Naive thymus-derived CD8-positive, alpha-beta T cell (primary cell): ENCODE measurements around the gene CERT1. TPM values are rescaled to one million over a fixed set of nuclear protein-coding genes. Genes with fewer than 3 reads are reported as not detected.

ENCODE experiments used
- ATAC-seq, 2 donors: fragments of 150-1000 bp; cut with Tn5 transposase in 1 of 2; sonication (Bioruptor Pico), chemical (Tn5 transposase) in 1 of 2; 1 replicate in 1 of 2; 2 replicates in 1 of 2; pipeline ENCODE4 v1.10.0; 2021; ENCODE audit warnings: mild to moderate bottlenecking in 2 of 2, moderate library complexity in 2 of 2
- POLR2A ChIA-PET: fragments of 350-600 bp; sonication (Branson Sonifier 250); formaldehyde crosslinking; loops from one replicate; lab custom pipeline; 2021; ENCODE audit warnings: antibody characterized with exemption; lab: Charles Lee
- DNase-seq, 10 donors: peaks; one replicate each; pipeline versions ENCODE4 v3.0.0 to v3.0.0-alpha.2; 2020 to 2022
- H3K27ac Mint-ChIP-seq, 10 donors: one replicate each; pipeline ENCODE4 v1.8.0; 2020 to 2022; ENCODE audit warnings: mild to moderate bottlenecking in 10 of 10, mixed read lengths in 10 of 10, moderate library complexity in 4 of 10, inconsistent platforms in 1 of 10
- H3K27me3 Mint-ChIP-seq, 5 donors: one replicate each; pipeline ENCODE4 v1.8.0; 2021 to 2022; ENCODE audit warnings: mixed read lengths in 5 of 5
- H3K36me3 Mint-ChIP-seq, 3 donors: one replicate each; pipeline ENCODE4 v1.8.0; 2020 to 2022; ENCODE audit warnings: mixed read lengths in 3 of 3, mild to moderate bottlenecking in 2 of 3, inconsistent platforms in 1 of 3
- H3K4me1 Mint-ChIP-seq, 4 donors: one replicate each; pipeline ENCODE4 v1.8.0; 2021 to 2022; ENCODE audit warnings: mixed read lengths in 4 of 4
- H3K4me3 Mint-ChIP-seq, 10 donors: one replicate each; pipeline ENCODE4 v1.8.0; 2020 to 2022; ENCODE audit warnings: mild to moderate bottlenecking in 10 of 10, mixed read lengths in 10 of 10, moderate library complexity in 6 of 10, inconsistent platforms in 1 of 10
- H3K9me3 Mint-ChIP-seq, 9 donors: one replicate each; pipeline ENCODE4 v1.8.0; 2020 to 2022; ENCODE audit warnings: mixed read lengths in 9 of 9, mild to moderate bottlenecking in 3 of 9, inconsistent platforms in 1 of 9, moderate library complexity in 1 of 9
- polyA plus RNA-seq, 3 donors: library from polyadenylated mRNA; unstranded; fragments of 300-500 nt; fragmentation: Illumina TruSeq; gene quantifications; one replicate each; pipeline ENCODE4 v1.2.3, GENCODE V29; 2021
- total RNA-seq, 8 experiments: library from RNA in 2 of 8; stranded (reverse) in 2 of 8; gene quantifications; one replicate each; pipeline ENCODE4 v1.2.3 and lab custom pipeline; 2021 to 2026

CERT1 gene
- total and polyA plus RNA-seq, 5 experiments from 2014 or later, result 12.8 to 45.1 (median 17.4) TPM

DNA sequence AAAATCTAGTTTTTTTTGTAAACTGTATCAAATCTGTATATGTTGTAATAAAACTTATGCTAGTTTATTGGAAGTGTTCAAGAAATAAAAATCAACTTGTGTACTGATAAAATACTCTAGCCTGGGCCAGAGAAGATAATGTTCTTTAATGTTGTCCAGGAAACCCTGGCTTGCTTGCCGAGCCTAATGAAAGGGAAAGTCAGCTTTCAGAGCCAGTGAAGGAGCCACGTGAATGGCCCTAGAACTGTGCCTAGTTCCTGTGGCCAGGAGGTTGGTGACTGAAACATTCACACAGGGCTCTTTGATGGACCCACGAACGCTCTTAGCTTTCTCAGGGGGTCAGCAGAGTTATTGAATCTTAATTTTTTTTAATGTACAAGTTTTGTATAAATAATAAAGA is 150.1 kb downstream of the CERT1 start:
- H3K4me1 Mint-ChIP-seq, result peaks cover 0 to 4% (median 0%) of the 10 kb centered on the region in 4 donors
- H3K27ac Mint-ChIP-seq, result no peak overlapping the region
- H3K27me3 Mint-ChIP-seq, result no peaks in the 10 kb centered on the region
- H3K9me3 Mint-ChIP-seq, result no peaks in the 10 kb centered on the region
- POLR2A ChIA-PET, result no interaction called here
- no peak overlapping the region for H3K4me3 Mint-ChIP-seq
- peaks cover 9 to 57% (median 26%) of the 10 kb centered on the region in 3 donors for H3K36me3 Mint-ChIP-seq
- DNase-seq, result no peak
- ATAC-seq, result no peak

DNA sequence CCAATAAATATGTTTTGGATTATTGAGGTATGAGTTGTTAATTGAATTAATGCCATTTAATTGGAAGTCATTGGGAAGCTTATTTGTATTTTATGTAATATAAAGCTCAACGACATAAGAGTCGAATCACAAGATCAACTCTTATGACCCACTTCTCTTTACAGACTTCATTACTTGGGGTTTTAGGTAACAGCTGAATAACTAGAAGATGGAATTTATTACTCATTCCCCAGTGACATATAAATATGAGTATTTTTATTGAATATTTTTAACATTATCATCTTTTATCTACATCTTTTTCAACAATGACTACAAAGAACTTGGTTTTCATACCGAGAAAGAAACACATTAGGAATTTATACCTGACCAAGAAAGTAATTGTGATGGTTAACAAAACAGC is 153.3 kb downstream of the CERT1 start:
- ATAC-seq, result no peak
- Mint-ChIP-seq H3K27ac (no peak overlapping the region), H3K4me1 (peaks cover 0 to 2% (median 0%) of the 10 kb centered on the region in 4 donors), H3K4me3 (no peak overlapping the region), H3K9me3 (no peaks in the 10 kb centered on the region), H3K27me3 (no peaks in the 10 kb centered on the region), H3K36me3 (peaks cover 9 to 83% (median 34%) of the 10 kb centered on the region in 3 donors)
- DNase-seq, result no peak
- POLR2A ChIA-PET, result no interaction called here

DNA sequence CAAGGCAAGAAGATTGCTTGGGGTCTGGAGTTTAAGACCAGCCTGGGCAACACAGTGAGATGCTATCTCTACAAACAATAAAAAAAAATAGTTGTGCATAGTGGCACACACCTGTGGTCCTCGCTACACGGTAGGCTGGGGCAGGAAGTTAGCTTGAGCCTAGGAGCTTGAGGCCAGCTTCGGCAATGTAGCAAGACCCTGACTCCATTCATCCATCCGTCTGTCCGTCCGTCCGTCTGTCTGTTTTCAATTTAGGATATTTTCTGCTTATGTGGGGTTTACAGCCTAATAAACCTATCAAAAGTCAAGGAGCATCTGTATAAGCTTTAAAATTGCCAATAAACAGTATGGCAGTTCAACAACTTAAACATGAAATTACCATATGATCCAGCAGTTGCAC is 154.7 kb downstream of the CERT1 start:
- H3K4me3 Mint-ChIP-seq, result no peak overlapping the region
- ATAC-seq (no peak), DNase-seq (no peak)
- no peaks in the 10 kb centered on the region for H3K9me3 Mint-ChIP-seq
- H3K36me3 Mint-ChIP-seq, result peaks cover 9 to 85% (median 39%) of the 10 kb centered on the region in 3 donors
- H3K4me1 Mint-ChIP-seq, result peaks cover 0 to 2% (median 0%) of the 10 kb centered on the region in 4 donors
- no peaks in the 10 kb centered on the region for H3K27me3 Mint-ChIP-seq
- no peak overlapping the region for H3K27ac Mint-ChIP-seq
- POLR2A ChIA-PET, result no interaction called here

DNA sequence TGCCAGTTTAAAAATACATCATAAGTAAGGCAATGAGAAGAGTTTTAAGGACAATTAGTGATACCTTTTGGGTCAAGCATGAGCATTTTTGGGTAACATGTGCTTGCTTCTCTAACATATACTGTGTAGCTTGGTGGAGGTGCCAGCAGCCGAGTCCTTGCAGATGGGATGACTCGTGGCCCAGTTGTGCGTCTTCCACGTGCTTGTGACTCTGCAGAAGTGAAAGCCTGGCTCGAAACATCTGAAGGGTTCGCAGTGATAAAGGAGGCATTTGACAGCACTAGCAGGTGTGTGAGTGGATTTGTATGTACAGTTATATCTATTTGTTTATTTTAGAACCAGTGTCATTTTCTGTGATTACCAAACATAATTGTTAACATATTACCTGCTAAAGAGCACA is 156.2 kb downstream of the CERT1 start:
- Mint-ChIP-seq H3K36me3 (peaks cover 9 to 87% (median 46%) of the 10 kb centered on the region in 3 donors), H3K9me3 (no peaks in the 10 kb centered on the region), H3K27ac (no peak overlapping the region), H3K4me3 (no peak overlapping the region), H3K4me1 (peaks cover 0 to 2% (median 0%) of the 10 kb centered on the region in 4 donors), H3K27me3 (no peaks in the 10 kb centered on the region)
- POLR2A ChIA-PET, result no interaction called here
- ATAC-seq (no peak), DNase-seq (no peak)

DNA sequence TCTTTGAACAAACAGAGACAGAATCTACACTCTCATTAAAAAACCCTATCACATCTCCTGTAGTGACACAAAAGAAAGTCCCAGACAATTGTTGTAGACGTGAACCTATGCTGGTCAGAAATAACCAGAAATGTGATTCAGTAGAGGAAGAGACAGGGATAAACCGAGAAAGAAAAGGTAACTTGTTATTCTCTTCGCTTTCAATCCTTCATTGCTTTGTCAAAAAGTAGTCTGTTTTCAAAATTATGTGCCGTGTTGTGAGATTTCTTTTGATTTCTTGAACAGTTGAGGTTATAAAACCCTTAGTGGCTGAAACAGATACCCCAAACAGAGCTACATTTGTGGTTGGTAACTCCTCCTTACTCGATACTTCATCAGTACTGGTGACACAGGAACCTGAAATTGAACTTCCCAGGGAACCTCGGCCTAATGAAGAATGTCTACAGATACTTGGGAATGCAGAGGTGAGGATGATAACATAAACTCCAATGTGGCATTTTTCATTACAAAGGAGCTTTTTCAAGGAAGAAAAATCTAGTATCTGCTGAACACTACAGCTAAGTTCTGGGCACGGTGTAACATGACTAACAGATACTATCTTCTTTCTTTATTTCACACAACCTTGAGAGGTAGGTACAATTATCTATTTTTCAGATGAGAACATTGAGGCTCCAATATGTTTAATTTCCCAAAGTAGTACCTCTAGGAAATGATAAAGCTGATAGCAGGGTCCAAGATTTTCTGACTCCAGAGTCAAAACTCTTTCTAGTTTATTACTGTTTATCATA is 160.1 kb downstream of the CERT1 start:
- Mint-ChIP-seq H3K36me3 (peaks cover 4 to 88% (median 31%) of the 10 kb centered on the region in 3 donors), H3K4me3 (no peak overlapping the region), H3K9me3 (no peaks in the 10 kb centered on the region), H3K27ac (peak overlapping the region in 2 of 10 donors; percentile 3 to 20), H3K4me1 (peaks cover 0 to 5% (median 0%) of the 10 kb centered on the region in 4 donors), H3K27me3 (no peaks in the 10 kb centered on the region)
- DNase-seq (no peak), ATAC-seq (no peak)
- POLR2A ChIA-PET, result no interaction called here

DNA sequence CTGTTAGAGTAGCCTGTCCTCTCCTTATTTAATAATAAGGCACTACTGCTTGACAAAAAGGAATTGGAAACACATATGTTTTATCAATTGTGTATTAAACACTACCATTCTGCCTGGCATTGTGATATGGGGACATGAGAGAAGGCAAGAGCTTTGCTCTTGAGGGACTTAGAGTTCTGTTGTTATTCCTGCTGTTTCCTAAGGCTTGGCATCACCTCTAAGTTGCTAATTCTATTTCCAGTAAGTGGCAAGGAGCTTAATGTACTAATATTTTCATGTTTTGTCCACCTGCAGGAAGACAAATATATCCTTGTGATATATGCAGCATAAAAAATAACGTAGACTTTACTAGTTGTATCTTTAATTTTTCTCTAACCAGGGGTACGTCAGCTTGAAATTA is 161.8 kb downstream of the CERT1 start:
- H3K36me3 Mint-ChIP-seq, result peaks cover 4 to 87% (median 32%) of the 10 kb centered on the region in 3 donors
- no peaks in the 10 kb centered on the region for H3K9me3 Mint-ChIP-seq
- no peak overlapping the region for H3K27ac Mint-ChIP-seq
- H3K4me3 Mint-ChIP-seq, result no peak overlapping the region
- ATAC-seq, result no peak
- no peak for DNase-seq
- H3K27me3 Mint-ChIP-seq, result no peaks in the 10 kb centered on the region
- H3K4me1 Mint-ChIP-seq, result peaks cover 0 to 5% (median 0%) of the 10 kb centered on the region in 4 donors
- POLR2A ChIA-PET, result no interaction called here

DNA sequence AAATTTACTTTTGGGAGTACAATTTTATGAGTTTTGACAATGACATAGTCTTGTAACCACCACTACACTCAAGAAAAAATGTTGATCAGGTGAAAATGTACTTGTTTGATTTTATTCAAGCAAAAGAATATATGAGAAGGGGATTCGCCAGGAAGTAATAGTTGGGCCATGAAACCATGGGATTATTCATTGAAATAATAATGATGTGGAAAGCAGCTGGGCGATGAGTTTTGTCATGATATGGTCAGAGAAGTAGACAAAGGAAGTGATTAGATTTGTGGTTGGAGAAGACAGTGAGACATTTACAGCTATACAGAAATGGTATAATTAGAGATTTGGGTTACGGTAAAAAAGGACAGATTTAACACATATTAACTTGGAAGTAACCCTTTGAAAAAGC is 163.2 kb downstream of the CERT1 start:
- ATAC-seq, result no peak

DNA sequence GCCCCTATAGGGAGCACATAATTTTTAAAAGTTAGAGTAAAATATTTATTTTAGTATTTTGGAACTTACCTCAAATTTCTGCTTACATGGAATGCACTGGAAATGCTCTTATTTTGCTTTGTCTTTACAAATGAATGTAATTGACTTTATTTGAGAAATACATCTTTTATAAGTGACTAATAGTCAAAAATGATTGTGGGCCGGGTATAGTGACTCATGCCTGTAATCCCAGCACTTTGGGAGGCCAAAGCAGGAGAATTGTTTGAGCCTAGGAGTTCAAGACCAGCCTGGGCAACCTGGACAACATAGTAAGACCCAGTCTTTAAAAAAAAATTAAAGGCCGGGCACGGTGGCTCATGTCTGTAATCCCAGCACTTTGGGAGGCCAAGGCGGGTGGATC is 168.6 kb downstream of the CERT1 start:
- H3K36me3 Mint-ChIP-seq, result peaks cover 4 to 45% (median 11%) of the 10 kb centered on the region in 3 donors
- no peak for DNase-seq
- no peak for ATAC-seq
- H3K27ac Mint-ChIP-seq, result peak overlapping the region in 2 of 10 donors; percentile 27 to 73
- no peak overlapping the region for H3K4me3 Mint-ChIP-seq
- peaks cover 12 to 38% (median 30%) of the 10 kb centered on the region in 4 donors for H3K4me1 Mint-ChIP-seq
- POLR2A ChIA-PET, result no interaction called here
- no peaks in the 10 kb centered on the region for H3K9me3 Mint-ChIP-seq
- H3K27me3 Mint-ChIP-seq, result no peaks in the 10 kb centered on the region

More for the DNA sequence above, 163.2 kb downstream of the CERT1 start:
- peaks cover 4 to 85% (median 32%) of the 10 kb centered on the region in 3 donors for H3K36me3 Mint-ChIP-seq
- POLR2A ChIA-PET, result no interaction called here
- H3K27ac Mint-ChIP-seq, result peak overlapping the region in 2 of 10 donors; percentile 13 to 25
- H3K4me1 Mint-ChIP-seq, result peaks cover 0 to 5% (median 0%) of the 10 kb centered on the region in 4 donors
- DNase-seq, result no peak
- H3K4me3 Mint-ChIP-seq, result no peak overlapping the region
- H3K9me3 Mint-ChIP-seq, result no peaks in the 10 kb centered on the region
- H3K27me3 Mint-ChIP-seq, result no peaks in the 10 kb centered on the region

DNA sequence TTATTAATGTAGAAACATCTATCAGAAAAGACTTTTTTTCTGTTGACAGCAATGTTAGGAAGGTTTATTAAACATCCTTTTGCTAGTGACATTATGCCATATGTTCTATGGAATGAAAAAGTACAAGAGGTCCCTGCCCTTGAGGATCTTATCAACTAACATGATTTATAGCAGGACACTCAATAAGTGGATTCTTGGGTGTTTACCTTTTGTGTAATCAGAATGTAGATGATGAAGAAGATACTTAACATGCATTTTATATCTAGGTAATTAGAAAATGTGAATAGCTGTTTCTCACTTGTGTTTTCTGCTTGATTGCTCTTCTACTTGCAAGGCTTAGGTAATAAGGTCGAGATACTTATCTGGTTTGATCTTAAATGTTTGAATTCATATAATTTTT is 169.5 kb downstream of the CERT1 start:
- H3K4me3 Mint-ChIP-seq, result no peak overlapping the region
- DNase-seq, result no peak
- peaks cover 16 to 42% (median 34%) of the 10 kb centered on the region in 4 donors for H3K4me1 Mint-ChIP-seq
- no peak for ATAC-seq
- no peak overlapping the region for H3K27ac Mint-ChIP-seq
- no peaks in the 10 kb centered on the region for H3K27me3 Mint-ChIP-seq
- no peaks in the 10 kb centered on the region for H3K9me3 Mint-ChIP-seq
- POLR2A ChIA-PET, result no interaction called here
- peaks cover 0 to 36% (median 11%) of the 10 kb centered on the region in 3 donors for H3K36me3 Mint-ChIP-seq

DNA sequence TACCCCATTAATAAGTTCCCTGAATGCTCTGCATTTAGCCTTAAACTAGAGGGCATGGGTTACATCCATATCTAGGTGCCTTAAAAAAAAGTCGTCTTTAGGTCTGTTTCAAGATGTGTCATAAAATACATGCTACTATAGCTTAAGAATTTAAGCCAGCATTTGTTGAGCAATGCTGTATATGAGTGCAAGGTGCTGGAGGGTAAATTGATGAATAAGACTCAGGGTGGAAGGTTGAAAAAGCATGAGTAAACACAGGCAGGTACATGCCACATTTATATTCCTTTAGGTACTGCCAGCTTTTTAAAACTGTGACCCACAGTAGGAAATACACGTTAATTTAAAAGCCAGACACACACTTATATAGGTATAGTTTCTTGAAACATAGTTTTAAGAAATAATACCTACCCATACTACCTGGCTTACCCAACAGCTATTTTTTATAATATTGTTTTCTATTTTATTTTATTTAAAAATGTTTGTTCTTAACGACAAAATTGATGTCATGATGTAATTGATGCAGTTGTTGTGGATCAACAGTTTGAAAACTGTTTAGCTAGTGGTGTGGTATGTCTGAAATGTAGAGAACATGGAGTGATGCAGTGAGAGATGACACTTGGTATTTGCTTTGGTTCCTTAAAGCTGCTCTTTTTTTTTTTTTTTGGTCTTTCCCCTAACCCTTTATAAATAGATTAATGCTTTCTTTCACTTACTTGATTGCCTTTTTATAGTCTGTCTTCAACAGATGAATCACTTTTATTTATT is 170.5 kb downstream of the CERT1 start:
- ATAC-seq (no peak), DNase-seq (no peak)
- H3K4me3 Mint-ChIP-seq, result peak overlapping the region in 1 of 10 donors; percentile 4
- no peaks in the 10 kb centered on the region for H3K27me3 Mint-ChIP-seq
- H3K27ac Mint-ChIP-seq, result peak overlapping the region in 2 of 10 donors; percentile 21 to 27
- POLR2A ChIA-PET, result no interaction called here
- peaks cover 0 to 28% (median 7%) of the 10 kb centered on the region in 3 donors for H3K36me3 Mint-ChIP-seq
- no peaks in the 10 kb centered on the region for H3K9me3 Mint-ChIP-seq
- H3K4me1 Mint-ChIP-seq, result peaks cover 16 to 42% (median 34%) of the 10 kb centered on the region in 4 donors

DNA sequence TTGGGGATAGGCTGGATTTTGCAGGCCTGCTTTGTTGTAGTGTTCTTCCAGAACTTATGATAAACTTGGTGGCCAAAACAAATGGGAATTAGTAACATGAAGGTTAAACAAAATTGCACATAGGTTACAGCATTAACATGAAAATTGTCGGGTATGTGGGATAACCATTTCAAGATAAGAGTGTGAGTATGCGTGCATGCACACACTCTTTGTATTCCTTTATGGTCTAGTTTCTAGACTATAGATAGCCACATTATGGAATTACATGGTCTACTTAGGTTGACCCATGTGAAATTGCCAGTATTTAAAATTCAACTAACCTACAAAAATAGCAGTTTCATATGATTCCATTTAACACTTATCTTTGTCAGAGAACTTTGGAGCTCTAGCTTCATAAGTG is 173.0 kb downstream of the CERT1 start:
- peak overlapping the region in 1 of 10 donors; percentile 91 for H3K27ac Mint-ChIP-seq
- no peaks in the 10 kb centered on the region for H3K9me3 Mint-ChIP-seq
- no peaks in the 10 kb centered on the region for H3K27me3 Mint-ChIP-seq
- POLR2A ChIA-PET, result no interaction called here
- ATAC-seq (no peak), DNase-seq (no peak)
- H3K36me3 Mint-ChIP-seq, result peaks cover 0 to 9% (median 2%) of the 10 kb centered on the region in 3 donors
- H3K4me1 Mint-ChIP-seq, result peaks cover 16 to 42% (median 34%) of the 10 kb centered on the region in 4 donors
- no peak overlapping the region for H3K4me3 Mint-ChIP-seq

DNA sequence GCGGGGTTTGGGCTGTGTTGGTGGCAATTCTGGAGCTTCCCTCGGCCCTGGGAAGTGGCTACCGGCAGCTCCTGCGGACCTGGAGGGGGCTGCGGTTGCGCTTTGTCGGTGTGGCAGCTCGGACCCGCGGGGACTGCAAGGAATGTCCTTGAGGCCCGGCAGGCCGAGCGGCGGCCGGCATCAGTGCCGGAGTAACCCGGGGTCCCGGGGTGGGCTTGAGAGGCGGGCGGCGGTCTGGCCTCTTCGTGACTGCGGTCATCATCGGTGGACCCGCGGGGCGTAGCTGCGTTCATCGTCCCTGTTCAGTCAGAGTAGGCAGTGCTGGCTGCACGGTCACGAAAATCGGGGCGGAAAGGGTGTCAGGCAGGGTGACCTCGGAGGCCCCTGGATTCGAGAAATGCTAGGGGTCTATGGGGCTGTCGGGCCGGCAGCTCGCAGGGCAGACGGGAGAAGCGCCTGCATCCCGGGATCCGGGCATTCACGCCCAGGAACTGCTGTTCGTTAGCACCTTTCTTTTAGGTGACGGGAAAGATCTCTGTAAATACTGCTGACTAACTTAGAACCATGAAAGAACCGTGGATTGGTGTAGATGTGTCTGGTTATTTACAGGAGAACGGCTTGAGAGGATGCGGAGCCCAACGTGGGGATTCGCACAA is 173.9 kb downstream of the CERT1 start:
- H3K27me3 Mint-ChIP-seq, result no peaks in the 10 kb centered on the region

More for the DNA sequence above, 173.9 kb downstream of the CERT1 start:
- H3K36me3 Mint-ChIP-seq, result peaks cover 0 to 1% (median 1%) of the 10 kb centered on the region in 3 donors
- H3K4me3 Mint-ChIP-seq, result no peak overlapping the region
- no peaks in the 10 kb centered on the region for H3K9me3 Mint-ChIP-seq
- ATAC-seq (no peak), DNase-seq (peak in 9 of 10 donors; percentile 4 to 62 (median 26))
- peaks cover 16 to 42% (median 33%) of the 10 kb centered on the region in 4 donors for H3K4me1 Mint-ChIP-seq
- POLR2A ChIA-PET, result interaction anchor here (0.8 to 1.9 kb wide), 8 partner anchors 16 to 571 kb away, joined by 3 to 35 read pairs (median 6); partner anchors contain the start of genes ANKRD31, GCNT4, GFM2 and NSA2
- peak overlapping the region in 3 of 10 donors; percentile 74 to 94 (median 91) for H3K27ac Mint-ChIP-seq
